Measurements from ENCODE around the gene SIRT5.

Gene SIRT5

DNA sequence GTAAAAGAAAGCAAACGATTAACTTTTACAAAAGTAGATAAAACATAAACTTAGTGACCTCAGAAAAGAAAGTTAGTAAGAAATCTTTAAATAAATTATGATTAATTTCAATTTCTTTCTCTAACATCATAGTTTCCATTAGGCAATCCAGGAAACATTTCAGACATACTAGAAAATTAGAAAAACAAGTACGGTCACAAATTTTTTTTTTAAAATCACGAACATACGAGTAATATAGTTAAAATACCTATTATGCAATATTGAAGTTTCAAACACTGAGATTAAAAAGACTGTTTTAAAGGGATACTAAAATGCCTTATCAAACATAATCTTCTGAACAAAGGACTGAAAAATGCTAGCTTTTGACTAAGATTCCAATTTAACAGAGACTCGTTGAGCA is 66.9 kb downstream of the SIRT5 start:
- DNase-seq = no peak

DNA sequence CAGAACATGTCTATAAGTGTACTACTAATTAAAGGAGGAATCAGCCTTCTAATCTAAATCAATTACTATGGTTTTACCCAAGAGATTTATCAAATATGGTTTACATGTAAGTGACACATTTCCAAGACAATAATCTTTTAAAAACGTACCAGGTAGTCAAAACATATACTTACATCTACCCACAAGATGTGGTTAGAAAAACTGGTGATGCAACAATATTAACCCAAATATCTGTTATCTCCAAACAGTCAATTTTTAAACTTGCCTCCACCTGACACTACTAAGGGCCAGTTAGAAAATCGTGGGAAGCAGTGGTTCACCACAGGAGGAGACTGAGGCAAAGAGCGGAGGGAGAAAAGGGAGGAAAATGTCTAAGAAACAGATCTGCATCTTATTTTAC is 68.7 kb downstream of the SIRT5 start:
- DNase-seq = no peak

DNA sequence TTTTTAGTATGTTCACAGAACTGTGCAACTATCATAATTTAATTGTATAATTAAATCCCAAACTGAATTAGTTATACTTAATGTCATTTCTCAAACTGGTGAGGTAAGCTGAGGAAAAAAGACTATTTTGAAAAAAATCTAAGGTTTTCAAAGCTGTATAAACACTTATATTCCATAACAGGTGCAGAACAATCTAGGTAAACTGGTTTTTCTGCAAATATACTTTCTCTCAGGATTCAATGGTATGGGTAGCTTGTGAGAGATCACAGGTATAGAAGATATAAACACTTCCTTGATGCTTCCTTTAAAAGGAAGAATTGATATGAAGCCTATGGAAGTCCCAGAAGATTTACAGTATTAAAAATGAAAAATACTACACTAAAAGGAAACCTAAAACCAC is 74.4 kb downstream of the SIRT5 start:
- DNase-seq = no peak

DNA sequence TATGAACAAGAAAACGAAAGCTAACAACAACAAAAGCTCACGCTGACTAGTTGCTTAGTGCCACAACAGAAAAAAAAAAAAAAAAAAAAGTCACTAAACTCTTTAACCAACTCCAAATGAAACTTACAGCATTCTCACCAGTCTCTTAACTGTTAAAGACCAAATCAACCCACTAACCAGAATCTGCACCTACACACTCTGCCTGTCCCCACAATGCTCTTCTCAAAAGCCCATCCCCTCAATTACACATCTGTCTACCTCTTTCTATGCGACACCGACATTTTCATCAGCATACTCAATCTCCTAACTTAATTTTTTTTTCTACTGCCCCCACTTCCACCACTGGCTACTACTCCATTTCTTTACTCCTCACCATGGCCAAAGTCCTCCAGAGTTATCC is 75.0 kb downstream of the SIRT5 start:
- no peak for DNase-seq

DNA sequence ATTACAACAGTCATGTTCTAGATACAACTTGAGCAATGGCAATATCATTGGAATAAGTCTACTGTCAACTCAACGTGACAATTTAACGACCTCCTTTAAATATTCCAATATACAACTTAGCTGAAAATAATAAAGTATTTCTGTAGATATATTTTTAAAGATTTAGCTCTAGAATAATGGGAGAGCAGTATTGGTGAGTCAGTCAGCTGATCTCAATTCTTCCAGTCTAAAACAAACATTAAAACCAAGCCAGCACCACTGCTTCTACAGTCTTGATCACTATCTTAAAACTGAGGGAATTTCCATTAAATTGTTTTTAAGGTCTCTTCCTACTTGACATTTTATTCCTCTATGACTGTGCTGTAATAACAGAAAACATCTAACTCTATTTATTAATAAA is 78.9 kb downstream of the SIRT5 start:
- no peak for DNase-seq

DNA sequence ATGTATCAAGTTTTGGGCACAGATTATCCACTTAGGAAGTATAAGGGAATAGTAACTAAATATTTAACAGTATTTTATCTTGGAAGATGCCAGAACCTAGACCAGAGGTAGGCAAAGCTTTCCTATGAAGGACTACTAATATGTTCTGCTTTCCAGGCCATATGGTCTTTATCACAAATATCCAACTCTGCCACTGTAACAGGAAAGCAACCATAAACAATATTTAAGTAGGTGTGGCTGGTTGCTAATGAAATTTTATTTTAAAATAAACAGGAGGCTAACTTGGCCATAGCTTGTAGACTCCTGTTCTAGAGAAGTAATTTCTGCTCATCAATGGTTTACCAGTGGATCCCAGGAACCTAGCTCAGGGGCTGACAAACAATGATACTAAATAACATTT is 80.1 kb downstream of the SIRT5 start:
- no peak for DNase-seq

DNA sequence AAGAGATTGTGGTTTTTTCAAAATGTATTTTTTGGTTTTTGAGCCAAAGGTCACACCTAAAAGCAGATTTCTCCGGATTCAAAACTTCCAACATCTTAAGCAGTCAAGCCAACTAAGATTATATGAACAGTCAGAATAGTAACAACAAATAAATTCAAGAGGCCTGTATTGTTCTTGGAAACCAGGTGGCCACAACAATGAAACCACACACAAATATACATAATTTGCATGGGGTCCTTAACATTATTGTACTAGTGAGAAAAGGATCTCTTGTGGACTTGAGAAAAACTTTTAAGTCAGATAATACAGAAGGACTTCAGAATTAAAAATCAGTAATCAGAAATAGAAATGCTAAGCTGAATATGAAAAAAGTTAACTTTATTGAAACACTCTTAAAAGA is 81.3 kb downstream of the SIRT5 start:
- no peak for DNase-seq

DNA sequence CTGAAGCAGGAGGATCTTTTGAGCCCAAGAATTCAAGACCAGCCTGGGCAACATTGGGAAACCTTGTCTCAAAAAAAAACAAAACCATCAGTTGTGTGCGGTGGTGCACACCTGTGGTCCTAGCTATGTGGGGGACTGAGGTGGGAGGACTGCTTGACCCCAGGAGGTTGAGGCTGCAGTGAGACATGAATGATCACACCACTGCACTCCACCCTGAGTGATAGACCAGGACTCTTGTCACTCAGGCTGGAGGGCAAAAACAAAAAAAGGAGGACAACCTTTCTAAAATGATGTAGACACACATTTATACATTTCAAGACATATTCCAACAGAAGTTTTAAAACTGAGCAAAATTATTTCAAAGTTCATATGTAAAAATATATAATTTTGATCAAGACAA is 85.9 kb downstream of the SIRT5 start:
- no peak for DNase-seq

DNA sequence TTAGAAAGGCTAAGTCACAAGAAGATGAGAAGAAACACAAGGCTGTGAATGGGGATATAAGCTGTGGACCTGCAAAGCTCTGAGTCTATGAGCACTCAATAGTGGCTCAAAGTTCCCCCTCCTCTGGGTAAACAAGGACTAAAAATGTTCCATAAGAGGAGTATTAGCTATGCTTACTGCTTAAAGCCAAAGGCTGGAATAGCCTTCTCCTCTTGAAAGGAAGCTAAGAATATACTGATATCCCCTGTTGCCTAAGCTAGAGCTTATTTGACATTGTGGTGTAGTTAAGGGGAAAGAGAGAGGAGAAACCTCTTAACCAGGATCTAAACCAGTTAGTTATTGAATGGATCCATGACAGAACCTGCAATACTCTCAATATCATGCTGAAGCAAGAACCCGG is 86.5 kb downstream of the SIRT5 start:
- DNase-seq = no peak

DNA sequence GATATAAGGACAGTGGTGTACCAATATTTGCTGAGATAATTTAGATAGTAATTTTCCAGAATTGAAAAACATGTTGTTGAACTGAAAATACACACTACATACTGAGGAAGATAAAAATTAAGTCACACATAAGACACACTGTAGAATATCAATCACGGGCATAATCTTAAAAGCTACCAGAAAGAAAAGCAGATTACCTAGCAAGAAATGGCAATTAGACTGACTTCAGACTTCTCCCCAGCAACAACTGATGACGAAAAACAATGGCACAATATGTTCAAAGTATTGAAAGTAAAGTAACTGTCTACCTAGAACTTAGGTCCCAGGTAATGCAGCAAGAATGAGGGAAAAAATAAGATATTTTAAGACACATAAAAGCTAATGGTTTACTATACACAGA is 87.2 kb downstream of the SIRT5 start:
- no peak for DNase-seq

DNA sequence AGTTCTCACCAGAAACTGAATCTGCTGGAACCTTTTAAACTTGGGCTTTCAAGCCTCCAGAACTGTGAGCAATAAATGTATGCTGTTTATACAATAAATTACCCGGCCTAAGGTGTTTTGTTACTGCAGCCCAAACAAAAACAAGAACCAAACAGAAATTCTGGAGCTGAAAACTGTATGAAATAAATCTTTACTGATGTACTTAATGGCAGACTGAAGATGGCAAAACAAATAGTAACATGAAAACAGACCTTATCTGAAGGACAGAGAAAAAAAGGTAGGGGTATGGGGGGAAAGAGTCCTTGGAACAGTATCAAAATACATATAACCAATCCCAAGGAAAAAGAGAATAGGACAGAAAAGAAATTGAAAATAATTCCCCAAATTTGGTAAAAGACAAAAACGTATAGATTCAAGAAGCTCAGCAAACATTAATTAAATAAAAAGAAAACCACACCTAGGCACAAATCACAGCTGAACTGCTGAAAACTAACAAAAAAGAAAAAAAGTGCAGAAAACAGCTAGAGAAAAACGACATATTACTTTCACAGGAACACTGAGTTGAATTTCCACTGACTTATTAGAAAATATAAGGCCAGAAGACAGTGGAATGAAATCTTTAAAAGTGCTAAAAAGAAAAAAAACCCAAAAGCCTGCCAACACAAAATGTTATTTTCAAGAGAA is 88.4 kb downstream of the SIRT5 start:
- DNase-seq = no peak

DNA sequence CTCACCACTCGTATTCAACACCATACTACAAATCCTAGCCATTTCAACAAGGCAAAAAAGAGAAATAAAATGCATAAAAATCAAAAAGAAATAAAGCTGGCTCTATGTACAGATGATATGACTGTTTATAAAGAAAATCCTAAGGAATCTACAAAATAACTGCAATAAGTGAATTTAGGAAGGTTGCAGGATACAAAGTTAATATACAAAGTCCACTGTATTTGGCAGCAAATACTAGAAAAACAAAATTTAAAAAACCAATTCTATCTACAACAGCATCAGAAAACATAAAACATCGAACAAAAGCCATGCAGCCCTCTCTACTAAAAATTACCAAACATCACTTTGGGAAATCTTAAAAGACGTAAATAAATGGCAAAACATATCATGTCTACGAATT is 89.6 kb downstream of the SIRT5 start:
- no peak for DNase-seq
